ENCODE data around the gene KRTAP10-8. TPM values are rescaled to one million over a fixed set of nuclear protein-coding genes. Genes with fewer than 3 reads are reported as not detected.
"Not testable (repeated sequence)": the region's sequence is repeated elsewhere in the genome, so short reads cannot be mapped to it uniquely, and the experiment has no call there.

KRTAP10-8 gene
- total and polyA plus RNA-seq, 4 experiments from 2014 or later, result not detected

GRCh38 chr21:44610157-44610843 is 1.6 kb upstream of the KRTAP10-8 start:
- intact Hi-C loops (cut with micrococcal nuclease), result loop anchor here (10.0 kb wide), 1 partner anchor 65 kb away; the partner anchor contains the start of gene KRTAP10-1
- H3K9me3 Mint-ChIP-seq, result peaks cover 0 to 38% (median 28%) of the 10 kb centered on the region in 8 donors
- CTCF ChIA-PET (ENCODE audit: partially characterized antibody), result not testable (repeated sequence)

GRCh38 chr21:44611551-44611950 is 328 bp upstream of the KRTAP10-8 start:
- POLR2A ChIA-PET (ENCODE audit: partially characterized antibody), result no interaction called here
- Histone ChIP-seq H3K27me3 (ENCODE audit: insufficient read depth, low read length) (no peaks in the 10 kb centered on the region), H3K4me1 (ENCODE audit: insufficient read depth, low read length) (peaks cover 7% of the 10 kb centered on the region), H3K4me3 (ENCODE audit: low read length in 2 of 2) (no peak overlapping the region), H3K9me3 (ENCODE audit: control insufficient read depth in 1 of 2, low read length in 2 of 2) (no peaks in the 10 kb centered on the region), H3K27ac (ENCODE audit: low read depth, low read length) (no peak overlapping the region), H3K36me3 (ENCODE audit: insufficient read depth, low read length) (no peaks in the 10 kb centered on the region)
- H3K9me3 Mint-ChIP-seq, result peaks cover 0 to 34% (median 25%) of the 10 kb centered on the region in 8 donors
- peaks cover 5 to 8% of the 10 kb centered on the region in 2 donors for H3K36me3 Mint-ChIP-seq
- DNase-seq, result no peak
- CTCF ChIA-PET (ENCODE audit: partially characterized antibody), result no interaction called here
- peaks cover 9 to 17% (median 10%) of the 10 kb centered on the region in 4 donors for H3K4me1 Mint-ChIP-seq
- H3K27me3 Mint-ChIP-seq, result peaks cover 0 to 1% of the 10 kb centered on the region in 2 donors
- no peak overlapping the region for H3K27ac Mint-ChIP-seq
- intact Hi-C loops (cut with micrococcal nuclease), result loop anchor here (10.0 kb wide), 1 partner anchor 67 kb away; the partner anchor contains the start of gene KRTAP10-1
- H3K4me3 Mint-ChIP-seq, result peak overlapping the region in 1 of 8 donors; percentile 31

More at GRCh38 chr21:44610157-44610843, 1.6 kb upstream of the KRTAP10-8 start:
- H3K27me3 ChIP-seq (ENCODE audit: insufficient read depth, low read length); H3K9me3 ChIP-seq (ENCODE audit: control insufficient read depth in 1 of 2, low read length in 2 of 2); POLR2A ChIA-PET (ENCODE audit: partially characterized antibody); H3K4me1 ChIP-seq (ENCODE audit: insufficient read depth, low read length); H3K4me3 ChIP-seq (ENCODE audit: low read length in 2 of 2); H3K4me1 Mint-ChIP-seq; H3K36me3 Mint-ChIP-seq; H3K4me3 Mint-ChIP-seq; H3K36me3 ChIP-seq (ENCODE audit: insufficient read depth, low read length); H3K27ac ChIP-seq (ENCODE audit: low read depth, low read length); H3K27ac Mint-ChIP-seq; H3K27me3 Mint-ChIP-seq; DNase-seq: not testable (repeated sequence)

GRCh38 chr21:44612669-44613229 is 870 bp downstream of the KRTAP10-8 start:
- no peak overlapping the region for H3K27ac ChIP-seq (ENCODE audit: low read depth, low read length)
- H3K9me3 ChIP-seq (ENCODE audit: control insufficient read depth in 1 of 2, low read length in 2 of 2), result no peaks in the 10 kb centered on the region
- ChIA-PET CTCF (ENCODE audit: partially characterized antibody) (no interaction called here), POLR2A (ENCODE audit: partially characterized antibody) (interaction anchor here (0.9 to 1.6 kb wide), 2 partner anchors 46 kb away, joined by 3 to 5 read pairs; no protein-coding TSS in a partner anchor)
- Mint-ChIP-seq H3K9me3 (peaks cover 0 to 33% (median 25%) of the 10 kb centered on the region in 8 donors), H3K27me3 (no peaks in the 10 kb centered on the region), H3K4me3 (no peak overlapping the region), H3K27ac (peak overlapping the region in 1 of 7 donors; percentile 42), H3K4me1 (peaks cover 9 to 29% (median 19%) of the 10 kb centered on the region in 4 donors), H3K36me3 (peaks cover 5 to 8% of the 10 kb centered on the region in 2 donors)
- intact Hi-C loops (cut with micrococcal nuclease), result loop anchor here (10.0 kb wide), 1 partner anchor 68 kb away; the partner anchor contains the start of gene KRTAP10-1
- DNase-seq, result no peak
- H3K27me3 ChIP-seq (ENCODE audit: insufficient read depth, low read length), result no peaks in the 10 kb centered on the region
- H3K4me1 ChIP-seq (ENCODE audit: insufficient read depth, low read length), result peaks cover 19% of the 10 kb centered on the region
- H3K4me3 ChIP-seq (ENCODE audit: low read length in 2 of 2), result no peak overlapping the region
- H3K36me3 ChIP-seq (ENCODE audit: insufficient read depth, low read length), result no peaks in the 10 kb centered on the region

- CTCF ChIA-PET (ENCODE audit: partially characterized antibody), result no interaction called here
- H3K9me3 Mint-ChIP-seq, result peaks cover 0 to 36% (median 24%) of the 10 kb centered on the region in 8 donors
Observed at GRCh38 chr21:44613386-44614155, 1.7 kb downstream of the KRTAP10-8 start.

GRCh38 chr21:44614161-44614631 is 2.3 kb downstream of the KRTAP10-8 start:
- Mint-ChIP-seq H3K9me3 (peaks cover 0 to 34% (median 24%) of the 10 kb centered on the region in 8 donors), H3K27me3 (no peaks in the 10 kb centered on the region), H3K4me1 (peaks cover 20 to 43% (median 32%) of the 10 kb centered on the region in 4 donors), H3K27ac (no peak overlapping the region), H3K4me3 (no peak overlapping the region), H3K36me3 (peaks cover 6 to 9% of the 10 kb centered on the region in 2 donors)
- Histone ChIP-seq H3K9me3 (ENCODE audit: control insufficient read depth in 1 of 2, low read length in 2 of 2) (no peaks in the 10 kb centered on the region), H3K36me3 (ENCODE audit: insufficient read depth, low read length) (no peaks in the 10 kb centered on the region), H3K27me3 (ENCODE audit: insufficient read depth, low read length) (no peaks in the 10 kb centered on the region), H3K4me3 (ENCODE audit: low read length in 2 of 2) (no peak overlapping the region), H3K27ac (ENCODE audit: low read depth, low read length) (no peak overlapping the region), H3K4me1 (ENCODE audit: insufficient read depth, low read length) (peaks cover 33% of the 10 kb centered on the region)
- intact Hi-C loops (cut with micrococcal nuclease), result loop anchor here (10.0 kb wide), 1 partner anchor 69 kb away; the partner anchor contains the start of gene KRTAP10-1
- ChIA-PET CTCF (ENCODE audit: partially characterized antibody) (interaction anchor here (1.4 kb wide), 1 partner anchor 128 kb away, joined by 5 read pairs; no protein-coding TSS in a partner anchor), POLR2A (ENCODE audit: partially characterized antibody) (interaction anchor here (1.6 kb wide), 1 partner anchor 44 kb away, joined by 5 read pairs; no protein-coding TSS in a partner anchor)
- DNase-seq, result no peak

More at GRCh38 chr21:44613386-44614155, 1.7 kb downstream of the KRTAP10-8 start:
- Histone ChIP-seq H3K9me3 (ENCODE audit: control insufficient read depth in 1 of 2, low read length in 2 of 2) (no peaks in the 10 kb centered on the region), H3K4me1 (ENCODE audit: insufficient read depth, low read length) (peaks cover 27% of the 10 kb centered on the region), H3K4me3 (ENCODE audit: low read length in 2 of 2) (no peak overlapping the region), H3K27ac (ENCODE audit: low read depth, low read length) (no peak overlapping the region), H3K27me3 (ENCODE audit: insufficient read depth, low read length) (no peaks in the 10 kb centered on the region), H3K36me3 (ENCODE audit: insufficient read depth, low read length) (no peaks in the 10 kb centered on the region)
- Mint-ChIP-seq H3K27ac (no peak overlapping the region), H3K27me3 (no peaks in the 10 kb centered on the region), H3K4me1 (peaks cover 14 to 37% (median 26%) of the 10 kb centered on the region in 4 donors), H3K4me3 (no peak overlapping the region), H3K36me3 (peaks cover 5 to 8% of the 10 kb centered on the region in 2 donors)
- DNase-seq, result no peak
- intact Hi-C loops (cut with micrococcal nuclease), result loop anchor here (10.0 kb wide), 1 partner anchor 69 kb away; the partner anchor contains the start of gene KRTAP10-1
- POLR2A ChIA-PET (ENCODE audit: partially characterized antibody), result interaction anchor here (1.6 kb wide), 1 partner anchor 45 kb away, joined by 5 read pairs; no protein-coding TSS in a partner anchor

GRCh38 chr21:44614961-44615391 is 3.1 kb downstream of the KRTAP10-8 start:
- no peaks in the 10 kb centered on the region for H3K9me3 ChIP-seq (ENCODE audit: control insufficient read depth in 1 of 2, low read length in 2 of 2)
- ChIA-PET CTCF (ENCODE audit: partially characterized antibody) (interaction anchor here (0.7 to 1.4 kb wide), 2 partner anchors 127 to 215 kb away, joined by 3 to 5 read pairs; no protein-coding TSS in a partner anchor), POLR2A (ENCODE audit: partially characterized antibody) (interaction anchor here (0.6 kb wide), 1 partner anchor 43 kb away, joined by 3 read pairs; the partner anchor contains the start of gene KRTAP12-3)
- peaks cover 41% of the 10 kb centered on the region for H3K4me1 ChIP-seq (ENCODE audit: insufficient read depth, low read length)
- H3K36me3 Mint-ChIP-seq, result peaks cover 12 to 14% of the 10 kb centered on the region in 2 donors
- no peaks in the 10 kb centered on the region for H3K36me3 ChIP-seq (ENCODE audit: insufficient read depth, low read length)
- H3K27me3 Mint-ChIP-seq, result no peaks in the 10 kb centered on the region
- peaks cover 28 to 51% (median 40%) of the 10 kb centered on the region in 4 donors for H3K4me1 Mint-ChIP-seq
- no peak overlapping the region for H3K27ac Mint-ChIP-seq
- no peak overlapping the region for H3K4me3 ChIP-seq (ENCODE audit: low read length in 2 of 2)
- H3K9me3 Mint-ChIP-seq, result peaks cover 0 to 34% (median 23%) of the 10 kb centered on the region in 8 donors
- peak overlapping the region in 1 of 8 donors; percentile 54 for H3K4me3 Mint-ChIP-seq
- no peaks in the 10 kb centered on the region for H3K27me3 ChIP-seq (ENCODE audit: insufficient read depth, low read length)
- H3K27ac ChIP-seq (ENCODE audit: low read depth, low read length), result no peak overlapping the region
- intact Hi-C loops (cut with micrococcal nuclease), result loop anchor here (10.0 kb wide), 1 partner anchor 70 kb away; the partner anchor contains the start of gene KRTAP10-1
- no peak for DNase-seq
